ENCODE data around the gene TNIK.

- TF ChIP-seq ZBTB8A (CRISPR knock-in tag; IDR thresholded peaks at IDR 0.05; ENCODE audit: borderline replicate concordance, low read depth) (no peak), NR2C2 (CRISPR knock-in tag; IDR thresholded peaks at IDR 0.05; ENCODE audit: borderline replicate concordance) (no peak), FOSL1 (CRISPR knock-in tag; IDR thresholded peaks at IDR 0.05; ENCODE audit: borderline replicate concordance) (no peak), CTCF (CRISPR knock-in tag; IDR thresholded peaks at IDR 0.05) (no peak), TCF12 (IDR thresholded peaks at IDR 0.05) (no peak), TCF12 (CRISPR knock-in tag; IDR thresholded peaks at IDR 0.05) (no peak), SIN3A (IDR thresholded peaks at IDR 0.05; ENCODE audit: borderline replicate concordance, low read depth, low read length) (no peak), ZNF317 (CRISPR knock-in tag; IDR thresholded peaks at IDR 0.05) (no peak), JARID2 (CRISPR knock-in tag; IDR thresholded peaks at IDR 0.05; ENCODE audit: insufficient replicate concordance) (no peak), ZNF160 (CRISPR knock-in tag; IDR thresholded peaks at IDR 0.05) (no peak)
Measured at GRCh38 chr3:171178714-171179113, 281.5 kb downstream of the TNIK start.

All from HepG2 (cell line).